IMR-90 (cell line): ENCODE measurements around the gene CCL28. TPM values are rescaled to one million over a fixed set of nuclear protein-coding genes. Genes with fewer than 3 reads are reported as not detected.

ENCODE experiments used
- polyA plus RNA-seq, 3 experiments: library from polyadenylated mRNA; depleted of rRNA; stranded (reverse); fragments of >200 nt; gene quantifications; 2 replicates each; pipeline ENCODE4 v1.2.3, GENCODE V29; 2012; ENCODE audit warnings: low replicate concordance in 1 of 3
- total RNA-seq: library from RNA; depleted of rRNA; stranded (reverse); fragments of >200 nt; gene quantifications from 2 replicates; pipeline ENCODE4 v1.2.3, GENCODE V29; 2012; rRNA removed

The CCL28 gene
- total and polyA plus RNA-seq, 2 of the 4 experiments (the other 2 are of a cell fraction) = under 0.01 to 0.02 TPM

Other genes with a start within 250 kb of the CCL28 start
- gene NIM1K, start 220.2 kb downstream of the CCL28 start, total RNA-seq = 0.54 and 0.56 TPM in 2 replicates
- gene NIM1K, start 220.2 kb downstream of the CCL28 start, polyA plus RNA-seq (2012; rRNA removed) = 0.42 and 0.68 TPM in 2 replicates
- 30.6 and 32.8 TPM in 2 replicates for gene HMGCS1, start 99.0 kb downstream of the CCL28 start, total RNA-seq
- 19.2 and 27.5 TPM in 2 replicates for gene HMGCS1, start 99.0 kb downstream of the CCL28 start, polyA plus RNA-seq (2012; rRNA removed)
- gene TMEM267, start 71.5 kb upstream of the CCL28 start, total RNA-seq = 12.0 and 17.5 TPM in 2 replicates
- gene TMEM267, start 71.5 kb upstream of the CCL28 start, polyA plus RNA-seq (2012; rRNA removed) = 6.6 and 9.2 TPM in 2 replicates
- gene C5orf34, start 102.8 kb upstream of the CCL28 start, total RNA-seq = 6.1 and 7.2 TPM in 2 replicates
- gene C5orf34, start 102.8 kb upstream of the CCL28 start, polyA plus RNA-seq (2012; rRNA removed) = 3.3 TPM in 2 replicates
- 101 and 123 TPM in 2 replicates for gene PAIP1, start 144.7 kb upstream of the CCL28 start, total RNA-seq
- gene PAIP1, start 144.7 kb upstream of the CCL28 start, polyA plus RNA-seq (2012; rRNA removed) = 52.9 and 59.1 TPM in 2 replicates
- gene NNT, start 190.8 kb upstream of the CCL28 start, total RNA-seq = 57.2 and 58.0 TPM in 2 replicates
- 19.5 and 23.1 TPM in 2 replicates for gene NNT, start 190.8 kb upstream of the CCL28 start, polyA plus RNA-seq (2012; rRNA removed)